Type B pancreatic cell (in vitro differentiated cells): ENCODE results near the gene SCP2. TPM values are rescaled to one million over a fixed set of nuclear protein-coding genes. Genes with fewer than 3 reads are reported as not detected.

Source experiments
- DNase-seq: peaks from one replicate; pipeline ENCODE4 v3.0.0; 2021; ENCODE audit warnings: mixed read lengths; ENCODE audit not compliant: unreplicated experiment; ENCODE audit errors: extremely low spot score
- H3K27ac Mint-ChIP-seq: 2 replicates; pipeline ENCODE4 v1.8.0; 2021; ENCODE audit warnings: mild to moderate bottlenecking, mixed read lengths
- H3K27me3 Mint-ChIP-seq: 2 replicates; pipeline ENCODE4 v1.8.0; 2021; ENCODE audit warnings: mixed read lengths
- H3K36me3 Mint-ChIP-seq: 2 replicates; pipeline ENCODE4 v1.8.0; 2021; ENCODE audit warnings: mixed read lengths
- H3K4me1 Mint-ChIP-seq: one replicate; pipeline ENCODE4 v1.8.0; 2021; ENCODE audit warnings: mixed read lengths; ENCODE audit not compliant: unreplicated experiment
- H3K4me3 Mint-ChIP-seq: 2 replicates; pipeline ENCODE4 v1.8.0; 2021; ENCODE audit warnings: mild to moderate bottlenecking, mixed read lengths
- H3K9me3 Mint-ChIP-seq: 2 replicates; pipeline ENCODE4 v1.8.0; 2021; ENCODE audit warnings: mixed read lengths
- total RNA-seq: library from RNA; stranded (reverse); gene quantifications from 2 replicates; pipeline ENCODE4 v1.2.1, GENCODE V29; 2021; ENCODE audit warnings: low replicate concordance
- TF ChIP-seq, protein P1 (sequence below): fragments of 200-600 bp; sonication (generic); conservative IDR thresholded peaks from 2 replicates; pipeline ENCODE4 v1.5.0; 2021; ENCODE audit warnings: antibody characterized with exemption, mild to moderate bottlenecking

Gene SCP2
- total RNA-seq, 1 donor from 2014 or later = 108 TPM

DNA sequence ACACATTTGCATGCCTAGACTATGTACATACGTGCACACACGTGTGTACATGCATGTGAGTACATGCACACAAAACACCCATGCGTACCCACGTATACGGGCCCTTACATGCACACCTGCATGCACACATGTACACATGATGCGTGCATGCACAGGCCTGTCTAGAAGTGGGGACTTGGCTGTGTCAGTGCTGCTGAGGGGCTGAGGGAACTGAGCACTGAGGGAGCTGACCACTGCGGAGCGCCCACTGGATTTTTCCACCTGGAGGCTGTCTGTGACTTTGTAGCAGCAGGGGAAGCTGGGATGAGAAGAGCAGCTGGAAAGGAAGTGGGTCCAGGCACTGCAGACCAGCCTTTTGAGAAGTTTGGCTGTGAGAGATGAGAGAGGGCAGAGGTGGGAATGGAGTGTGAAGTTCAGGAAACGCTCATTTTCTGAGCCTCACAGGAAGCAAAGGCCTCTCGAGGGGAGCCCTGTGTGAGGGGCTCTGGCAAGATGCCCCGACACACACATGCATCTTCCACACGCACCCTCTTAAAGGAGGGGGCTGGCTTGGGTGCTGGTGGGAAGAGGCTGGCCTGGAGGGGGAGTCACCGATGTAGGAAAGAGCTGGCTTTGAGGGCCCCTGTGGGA is 155.9 kb downstream of the SCP2 start:
- TF ChIP-seq, protein P1, sequence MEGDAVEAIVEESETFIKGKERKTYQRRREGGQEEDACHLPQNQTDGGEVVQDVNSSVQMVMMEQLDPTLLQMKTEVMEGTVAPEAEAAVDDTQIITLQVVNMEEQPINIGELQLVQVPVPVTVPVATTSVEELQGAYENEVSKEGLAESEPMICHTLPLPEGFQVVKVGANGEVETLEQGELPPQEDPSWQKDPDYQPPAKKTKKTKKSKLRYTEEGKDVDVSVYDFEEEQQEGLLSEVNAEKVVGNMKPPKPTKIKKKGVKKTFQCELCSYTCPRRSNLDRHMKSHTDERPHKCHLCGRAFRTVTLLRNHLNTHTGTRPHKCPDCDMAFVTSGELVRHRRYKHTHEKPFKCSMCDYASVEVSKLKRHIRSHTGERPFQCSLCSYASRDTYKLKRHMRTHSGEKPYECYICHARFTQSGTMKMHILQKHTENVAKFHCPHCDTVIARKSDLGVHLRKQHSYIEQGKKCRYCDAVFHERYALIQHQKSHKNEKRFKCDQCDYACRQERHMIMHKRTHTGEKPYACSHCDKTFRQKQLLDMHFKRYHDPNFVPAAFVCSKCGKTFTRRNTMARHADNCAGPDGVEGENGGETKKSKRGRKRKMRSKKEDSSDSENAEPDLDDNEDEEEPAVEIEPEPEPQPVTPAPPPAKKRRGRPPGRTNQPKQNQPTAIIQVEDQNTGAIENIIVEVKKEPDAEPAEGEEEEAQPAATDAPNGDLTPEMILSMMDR = no peak

GRCh38 chr1:53083636-53084588 is 156.8 kb downstream of the SCP2 start:
- H3K4me1 Mint-ChIP-seq = peaks cover 14% of the 10 kb centered on the region
- peaks cover 4% of the 10 kb centered on the region for H3K27me3 Mint-ChIP-seq

More for the DNA sequence above, 155.9 kb downstream of the SCP2 start:
- DNase-seq = no peak
- Mint-ChIP-seq H3K4me1 (peaks cover 14% of the 10 kb centered on the region), H3K27me3 (peaks cover 4% of the 10 kb centered on the region), H3K27ac (peak overlapping the region; percentile 55), H3K4me3 (no peak overlapping the region), H3K9me3 (no peaks in the 10 kb centered on the region), H3K36me3 (no peaks in the 10 kb centered on the region)

DNA sequence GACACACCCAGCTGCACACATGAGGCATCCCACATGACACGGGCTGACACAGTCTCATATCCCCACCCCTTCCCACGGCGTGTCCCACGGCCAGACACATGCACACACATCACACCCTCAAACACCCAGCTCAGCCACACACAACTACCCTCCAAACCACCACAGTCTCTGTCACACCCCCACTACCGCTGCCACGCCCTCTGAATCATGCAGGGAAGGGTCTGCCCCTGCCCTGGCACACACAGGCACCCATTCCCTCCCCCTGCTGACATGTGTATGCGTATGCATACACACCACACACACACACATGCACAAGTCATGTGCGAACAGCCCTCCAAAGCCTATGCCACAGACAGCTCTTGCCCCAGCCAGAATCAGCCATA is 157.5 kb downstream of the SCP2 start:
- no peaks in the 10 kb centered on the region for H3K27me3 Mint-ChIP-seq
- no peaks in the 10 kb centered on the region for H3K36me3 Mint-ChIP-seq
- H3K27ac Mint-ChIP-seq = peak overlapping the region; percentile 66
- H3K9me3 Mint-ChIP-seq = no peaks in the 10 kb centered on the region
- H3K4me3 Mint-ChIP-seq = no peak overlapping the region
- TF ChIP-seq, protein P1 = no peak
- peaks cover 14% of the 10 kb centered on the region for H3K4me1 Mint-ChIP-seq
- no peak for DNase-seq

More at GRCh38 chr1:53083636-53084588, 156.8 kb downstream of the SCP2 start:
- H3K4me3 Mint-ChIP-seq = no peak overlapping the region
- no peaks in the 10 kb centered on the region for H3K9me3 Mint-ChIP-seq
- peak overlapping the region; percentile 66 for H3K27ac Mint-ChIP-seq
- H3K36me3 Mint-ChIP-seq = no peaks in the 10 kb centered on the region
- DNase-seq = no peak
- TF ChIP-seq, protein P1 = no peak

DNA sequence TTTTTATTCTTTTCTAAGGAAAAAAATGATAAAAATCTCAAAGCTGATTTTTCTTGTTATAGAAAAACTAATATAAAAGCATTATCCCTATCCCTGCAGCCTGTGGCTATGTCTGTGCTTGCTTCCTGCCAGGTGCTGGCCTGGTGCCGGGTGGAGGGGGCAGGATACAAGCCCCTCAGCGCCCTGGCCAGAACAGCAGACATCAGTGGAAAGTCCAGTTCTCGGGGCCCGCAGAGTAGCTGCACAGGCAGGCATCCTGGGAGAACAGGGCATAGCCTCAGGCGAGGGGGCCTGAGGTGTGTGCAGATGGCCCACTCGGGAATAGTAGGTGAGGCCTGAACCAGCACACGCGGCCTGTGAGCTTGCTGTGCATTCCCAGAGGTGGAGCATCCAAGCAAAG is 158.3 kb downstream of the SCP2 start:
- no peak for DNase-seq
- H3K4me1 Mint-ChIP-seq = peaks cover 14% of the 10 kb centered on the region
- no peaks in the 10 kb centered on the region for H3K27me3 Mint-ChIP-seq
- no peaks in the 10 kb centered on the region for H3K36me3 Mint-ChIP-seq
- TF ChIP-seq, protein P1 = no peak
- no peak overlapping the region for H3K27ac Mint-ChIP-seq
- no peaks in the 10 kb centered on the region for H3K9me3 Mint-ChIP-seq
- no peak overlapping the region for H3K4me3 Mint-ChIP-seq

GRCh38 chr1:53086491-53087070 is 159.5 kb downstream of the SCP2 start:
- no peak overlapping the region for H3K4me3 Mint-ChIP-seq
- H3K9me3 Mint-ChIP-seq = no peaks in the 10 kb centered on the region
- no peak for DNase-seq
- no peaks in the 10 kb centered on the region for H3K36me3 Mint-ChIP-seq
- TF ChIP-seq, protein P1 = no peak
- H3K27ac Mint-ChIP-seq = no peak overlapping the region
- peaks cover 14% of the 10 kb centered on the region for H3K4me1 Mint-ChIP-seq
- H3K27me3 Mint-ChIP-seq = no peaks in the 10 kb centered on the region
